IMR-90 (cell line): ENCODE measurements around the gene FAF2. TPM values are rescaled to one million over a fixed set of nuclear protein-coding genes. Genes with fewer than 3 reads are reported as not detected.

Source experiments
- ATAC-seq: fragments of 200-7000 bp; cut with Tn5 transposase; 2 replicates; pipeline ENCODE4 v1.9.1; 2020; ENCODE audit warnings: low read depth, mild to moderate bottlenecking, moderate library complexity
- BruUV-seq: library from RNA; stranded (reverse); fragments of 400-500 nt; replicated peaks from 2 replicates; lab custom pipeline; 2021; lab: Mats Ljungman, UMichigan
- CTCF ChIA-PET: fragments of 300-600 bp; formaldehyde crosslinking; extraction: SDS; loops from one replicate; lab custom pipeline; 2021; ENCODE audit warnings: antibody characterized with exemption; lab: Yijun Ruan, JAX
- POLR2A ChIA-PET: fragments of 300-600 bp; sonication (Branson Sonifier 250); formaldehyde crosslinking; loops from one replicate; lab custom pipeline; 2022; ENCODE audit warnings: antibody characterized with exemption; ENCODE audit not compliant: unreplicated experiment; lab: Charles Lee
- DNase-seq: peaks from one replicate; pipeline ENCODE4 v3.0.0; 2013
- H2AFZ ChIP-seq: replicated peaks from 2 replicates; pipeline ENCODE3; 2013; ENCODE audit warnings: low read length, mild to moderate bottlenecking; ENCODE audit not compliant: poor library complexity
- H2AK5ac ChIP-seq: 2 replicates; pipeline ENCODE4 v1.6.1; 2013; ENCODE audit warnings: low read depth, low read length, inconsistent platforms
- H2AK9ac ChIP-seq: replicated peaks from 2 replicates; pipeline ENCODE3; 2013; ENCODE audit warnings: mild to moderate bottlenecking, low read depth, low read length, moderate library complexity; ENCODE audit not compliant: poor library complexity
- H2BK120ac ChIP-seq: 2 replicates; pipeline ENCODE4 v1.6.1; 2013; ENCODE audit warnings: low read depth, low read length, inconsistent platforms
- H2BK15ac ChIP-seq: 3 replicates; pipeline ENCODE4 v1.6.1; 2013; ENCODE audit warnings: low read depth, low read length, inconsistent platforms
- H2BK20ac ChIP-seq: 2 replicates; pipeline ENCODE4 v1.6.1; 2013; ENCODE audit warnings: low read depth, mild to moderate bottlenecking, inconsistent platforms, low read length, moderate library complexity
- H2BK5ac ChIP-seq: 2 replicates; pipeline ENCODE4 v1.6.1; 2013; ENCODE audit warnings: mild to moderate bottlenecking, low read depth, low read length, inconsistent platforms; ENCODE audit not compliant: poor library complexity, severe bottlenecking
- H3K14ac ChIP-seq: replicated peaks from 2 replicates; pipeline ENCODE4 v1.6.1; 2013; ENCODE audit warnings: low read depth, low read length, inconsistent platforms
- H3K18ac ChIP-seq: 2 replicates; pipeline ENCODE4 v1.6.1; 2013; ENCODE audit warnings: low read depth, low read length, control low read depth
- H3K23ac ChIP-seq: 2 replicates; pipeline ENCODE4 v1.6.1; 2013; ENCODE audit warnings: low read depth, low read length, inconsistent platforms
- H3K27ac ChIP-seq: 2 replicates; pipeline ENCODE4 v1.5.1; 2013; ENCODE audit warnings: mild to moderate bottlenecking, control low read depth, low read length; ENCODE audit not compliant: insufficient read depth
- H3K27me3 ChIP-seq: 2 replicates; pipeline ENCODE4 v1.6.1; 2013; ENCODE audit warnings: low read length; ENCODE audit not compliant: control insufficient read depth, insufficient read depth
- H3K36me3 ChIP-seq: 2 replicates; pipeline ENCODE4 v1.6.1; 2013; ENCODE audit warnings: low read length, mixed read lengths; ENCODE audit not compliant: control insufficient read depth, insufficient read depth
- H3K4ac ChIP-seq: 2 replicates; pipeline ENCODE4 v1.6.1; 2013; ENCODE audit warnings: low read depth, low read length, inconsistent platforms
- H3K4me1 ChIP-seq: 2 replicates; pipeline ENCODE4 v1.6.1; 2013; ENCODE audit warnings: low read length, mixed read lengths; ENCODE audit not compliant: control insufficient read depth, insufficient read depth
- H3K4me2 ChIP-seq: 2 replicates; pipeline ENCODE4 v1.6.1; 2013; ENCODE audit warnings: low read depth, mild to moderate bottlenecking, control low read depth, low read length, moderate library complexity
- H3K4me3 ChIP-seq: 2 replicates; pipeline ENCODE4 v1.5.1; 2013; ENCODE audit warnings: low read depth, mild to moderate bottlenecking, control low read depth, low read length, moderate library complexity; ENCODE audit not compliant: insufficient read depth
- H3K56ac ChIP-seq: 2 replicates; pipeline ENCODE4 v1.6.1; 2013; ENCODE audit warnings: low read length, inconsistent platforms; ENCODE audit not compliant: insufficient read depth; ENCODE audit errors: extremely low read depth
- H3K79me1 ChIP-seq, 2 experiments: 2 replicates each; pipeline ENCODE4 v1.6.1; 2013; ENCODE audit warnings: low read length in 2 of 2, inconsistent platforms in 1 of 2, low read depth in 1 of 2
- H3K9ac ChIP-seq: 2 replicates; pipeline ENCODE4 v1.6.1; 2013; ENCODE audit warnings: low read depth, low read length, control low read depth
- H3K9me1 ChIP-seq: 2 replicates; pipeline ENCODE4 v1.6.1; 2013; ENCODE audit warnings: low read length, inconsistent platforms; ENCODE audit not compliant: insufficient read depth
- H3K9me3 ChIP-seq: 2 replicates; pipeline ENCODE4 v1.6.1; 2013; ENCODE audit warnings: low read length; ENCODE audit not compliant: control insufficient read depth, insufficient read depth
- H4K20me1 ChIP-seq: 2 replicates; pipeline ENCODE4 v1.6.1; 2013; ENCODE audit warnings: low read length, inconsistent platforms; ENCODE audit not compliant: insufficient read depth
- H4K5ac ChIP-seq: 2 replicates; pipeline ENCODE4 v1.6.1; 2013; ENCODE audit warnings: mild to moderate bottlenecking, low read depth, low read length, control low read depth
- H4K8ac ChIP-seq, 2 experiments: 2 replicates each; pipeline ENCODE4 v1.6.1; 2013; ENCODE audit warnings: low read depth in 2 of 2, low read length in 2 of 2, control low read depth in 1 of 2, inconsistent platforms in 1 of 2
- H4K91ac ChIP-seq: 2 replicates; pipeline ENCODE4 v1.6.1; 2013; ENCODE audit warnings: low read depth, low read length, inconsistent platforms; ENCODE audit not compliant: insufficient read depth
- BHLHE40 ChIP-seq: fragments of 150-350 bp; IDR thresholded peaks from 2 replicates; pipeline ENCODE4 v1.6.1; 2016; ENCODE audit warnings: mild to moderate bottlenecking, low read depth, low read length
- FOS ChIP-seq: fragments of 150-350 bp; IDR thresholded peaks from 2 replicates; pipeline ENCODE4 v1.6.1; 2016; ENCODE audit warnings: low read depth, low read length
- NFE2L2 ChIP-seq: fragments of 150-350 bp; IDR thresholded peaks from 2 replicates; pipeline ENCODE4 v1.6.1; 2016; ENCODE audit warnings: low read depth, mild to moderate bottlenecking, low read length
- RAD21 ChIP-seq: IDR thresholded peaks from 2 replicates; pipeline ENCODE4 v1.6.1; 2012; ENCODE audit warnings: low read length, improper control_type of control experiment
- RFX5 ChIP-seq: IDR thresholded peaks from 2 replicates; pipeline ENCODE4 v1.8.0; 2012; ENCODE audit warnings: low read depth, mild to moderate bottlenecking, low read length, moderate library complexity
- WGBS, 2 experiments: methylation state at CpG; one replicate each; pipeline versions ENCODE4 v1.1.5 to v1.1.7; 2013; ENCODE audit warnings: missing lambda C conversion rate in 2 of 2; ENCODE audit not compliant: insufficient read length in 1 of 2; ENCODE audit errors: extremely low coverage in 2 of 2; 5-methylcytosine and 5-hydroxymethylcytosine counted together
- dilution Hi-C: fragments of 300-500 bp; cut with HindIII; formaldehyde crosslinking; loops from one replicate; pipeline ENCODE4 v1.14.3; 2018; ENCODE audit warnings: low sequenced_read_pairs; ENCODE audit not compliant: unreplicated experiment
- in situ Hi-C: fragments of 300-500 bp; cut with MboI; formaldehyde crosslinking; loops from 3 replicates; pipeline ENCODE4 v1.14.3; 2019; ENCODE audit warnings: low sequenced_read_pairs, inconsistent platforms, mixed read lengths
- intact Hi-C: fragments of 100-400 bp; cut with micrococcal nuclease; formaldehyde crosslinking; loops from 2 replicates; pipeline ENCODE4 v1.10.0; 2022
- polyA plus RNA-seq, 3 experiments: library from polyadenylated mRNA; depleted of rRNA; stranded (reverse); fragments of >200 nt; gene quantifications; 2 replicates each; pipeline ENCODE4 v1.2.3, GENCODE V29; 2012; ENCODE audit warnings: low replicate concordance in 1 of 3
- total RNA-seq: library from RNA; depleted of rRNA; stranded (reverse); fragments of >200 nt; gene quantifications from 2 replicates; pipeline ENCODE4 v1.2.3, GENCODE V29; 2012
- TF ChIP-seq, protein P1 (sequence below): fragments of 150-350 bp; IDR thresholded peaks from 2 replicates; pipeline ENCODE4 v1.6.1; 2016; ENCODE audit warnings: low read depth, mild to moderate bottlenecking, low read length, moderate library complexity, borderline replicate concordance
- TF ChIP-seq, protein P2 (sequence below): fragments of 150-350 bp; IDR thresholded peaks from 2 replicates; pipeline ENCODE4 v1.6.1; 2017; ENCODE audit warnings: mild to moderate bottlenecking, antibody characterized with exemption, low read length, low read depth

The FAF2 gene
- total and polyA plus RNA-seq, 2 of the 4 experiments (the other 2 are of a cell fraction) = 32.9 to 47.0 TPM

DNA sequence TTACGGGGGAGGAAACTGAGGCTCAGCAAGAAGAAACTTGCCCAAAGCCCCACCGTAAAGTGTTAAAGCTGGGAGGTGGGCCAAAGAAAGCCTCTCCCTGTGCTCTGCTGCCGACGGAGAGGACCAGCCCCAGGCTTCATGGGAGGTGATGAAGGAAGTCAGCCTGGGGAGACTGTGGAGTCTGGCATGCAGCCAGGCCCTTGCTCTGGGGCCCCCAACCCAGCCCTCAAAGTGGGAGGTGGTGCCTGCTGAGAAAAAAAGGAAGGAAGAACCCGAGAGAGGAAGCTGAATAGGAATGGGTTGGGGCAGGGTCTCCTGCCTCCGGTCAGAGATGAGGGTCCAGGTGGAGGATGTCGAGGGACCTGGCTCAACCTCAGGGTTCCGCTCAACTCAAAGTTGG, 85.2 kb downstream of the FAF2 start:
- 0 out of 2 replicates have a peak overlapping the region, but pooled peaks have one; percentile 43 for H3K23ac ChIP-seq
- peak overlapping the region; percentile 46 for H2AFZ ChIP-seq
- no peaks in the 10 kb centered on the region for H3K27me3 ChIP-seq
- in situ Hi-C loops (no loop called here), dilution Hi-C loops (no loop called here), intact Hi-C loops (no loop called here)
- H3K4ac ChIP-seq = no peak overlapping the region
- peak overlapping the region; percentile 48 for H2AK5ac ChIP-seq
- no peak overlapping the region for H4K5ac ChIP-seq
- no peak overlapping the region for H2BK120ac ChIP-seq
- H2BK15ac ChIP-seq = no peak overlapping the region
- H4K8ac ChIP-seq = peak overlapping the region in 1 of 2 experiments; percentile 24; a peak in 1 of 4 replicates
- no peak overlapping the region for H4K91ac ChIP-seq
- no peak overlapping the region for H3K14ac ChIP-seq
- DNase-seq (no peak), ATAC-seq (no peak)
- no peak overlapping the region for H3K18ac ChIP-seq
- WGBS, 2 experiments = 40% methylated on average over 1 of the region's 8 CpGs; no CpG with 5 or more reads in 1 of the 2 experiments
- peaks cover 30% of the 10 kb centered on the region for H3K36me3 ChIP-seq
- H3K9me1 ChIP-seq = peaks cover 15% of the 10 kb centered on the region; the same call in 1 of the 2 replicates
- no peaks in the 10 kb centered on the region for H3K9me3 ChIP-seq
- peak overlapping the region; percentile 11 for H2AK9ac ChIP-seq
- TF ChIP-seq, protein P1, sequence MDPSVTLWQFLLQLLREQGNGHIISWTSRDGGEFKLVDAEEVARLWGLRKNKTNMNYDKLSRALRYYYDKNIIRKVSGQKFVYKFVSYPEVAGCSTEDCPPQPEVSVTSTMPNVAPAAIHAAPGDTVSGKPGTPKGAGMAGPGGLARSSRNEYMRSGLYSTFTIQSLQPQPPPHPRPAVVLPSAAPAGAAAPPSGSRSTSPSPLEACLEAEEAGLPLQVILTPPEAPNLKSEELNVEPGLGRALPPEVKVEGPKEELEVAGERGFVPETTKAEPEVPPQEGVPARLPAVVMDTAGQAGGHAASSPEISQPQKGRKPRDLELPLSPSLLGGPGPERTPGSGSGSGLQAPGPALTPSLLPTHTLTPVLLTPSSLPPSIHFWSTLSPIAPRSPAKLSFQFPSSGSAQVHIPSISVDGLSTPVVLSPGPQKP = no peak
- TF ChIP-seq, protein P2, sequence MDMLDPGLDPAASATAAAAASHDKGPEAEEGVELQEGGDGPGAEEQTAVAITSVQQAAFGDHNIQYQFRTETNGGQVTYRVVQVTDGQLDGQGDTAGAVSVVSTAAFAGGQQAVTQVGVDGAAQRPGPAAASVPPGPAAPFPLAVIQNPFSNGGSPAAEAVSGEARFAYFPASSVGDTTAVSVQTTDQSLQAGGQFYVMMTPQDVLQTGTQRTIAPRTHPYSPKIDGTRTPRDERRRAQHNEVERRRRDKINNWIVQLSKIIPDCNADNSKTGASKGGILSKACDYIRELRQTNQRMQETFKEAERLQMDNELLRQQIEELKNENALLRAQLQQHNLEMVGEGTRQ = no peak
- TF ChIP-seq RAD21 (no peak), NFE2L2 (no peak), FOS (no peak), RFX5 (no peak), BHLHE40 (no peak)
- ChIA-PET CTCF (interaction anchor here (0.7 to 1.4 kb wide), 2 partner anchors 86 to 116 kb away, joined by 3 read pairs; partner anchors contain the start of gene FAF2), POLR2A (no interaction called here)
- no peak overlapping the region for H3K4me3 ChIP-seq
- peaks cover 28% of the 10 kb centered on the region for H4K20me1 ChIP-seq
- no peak overlapping the region for H2BK20ac ChIP-seq
- H3K56ac ChIP-seq = no peak overlapping the region
- no TSS peak for BruUV-seq
- H3K79me1 ChIP-seq = peaks cover 23 to 49% of the 10 kb centered on the region in 2 experiments
- peaks cover 24% of the 10 kb centered on the region for H3K4me1 ChIP-seq
- H2BK5ac ChIP-seq = no peak overlapping the region
- H3K4me2 ChIP-seq = peak overlapping the region; percentile 37; the same call in 1 of the 2 replicates
- no peak overlapping the region for H3K27ac ChIP-seq
- no peak overlapping the region for H3K9ac ChIP-seq
